Dendritic cell treated with granulocyte-macrophage colony-stimulating factor and Interleukin-4, amounts not matched to agents 40 ng/mL and 50 ng/mL, for 4 days (primary cell): ENCODE measurements around the gene METTL22.

Experiments
- H3K27ac Mint-ChIP-seq: one replicate; pipeline ENCODE4 v1.8.0; 2022; ENCODE audit warnings: mild to moderate bottlenecking, mixed read lengths
- H3K27me3 Mint-ChIP-seq: one replicate; pipeline ENCODE4 v1.8.0; 2022; ENCODE audit warnings: mild to moderate bottlenecking, mixed read lengths
- H3K36me3 Mint-ChIP-seq: one replicate; pipeline ENCODE4 v1.8.0; 2022; ENCODE audit warnings: low read depth, mixed read lengths
- H3K4me1 Mint-ChIP-seq: one replicate; pipeline ENCODE4 v1.8.0; 2022; ENCODE audit warnings: low read depth, mixed read lengths
- H3K4me3 Mint-ChIP-seq: one replicate; pipeline ENCODE4 v1.8.0; 2022; ENCODE audit warnings: mild to moderate bottlenecking, moderate library complexity, mixed read lengths
- H3K9me3 Mint-ChIP-seq: one replicate; pipeline ENCODE4 v1.8.0; 2022; ENCODE audit warnings: mixed read lengths
- intact Hi-C: fragments of 100-400 bp; cut with micrococcal nuclease; formaldehyde crosslinking; loops from one replicate; pipeline ENCODE4 v1.15.0; 2022

Gene METTL22

DNA sequence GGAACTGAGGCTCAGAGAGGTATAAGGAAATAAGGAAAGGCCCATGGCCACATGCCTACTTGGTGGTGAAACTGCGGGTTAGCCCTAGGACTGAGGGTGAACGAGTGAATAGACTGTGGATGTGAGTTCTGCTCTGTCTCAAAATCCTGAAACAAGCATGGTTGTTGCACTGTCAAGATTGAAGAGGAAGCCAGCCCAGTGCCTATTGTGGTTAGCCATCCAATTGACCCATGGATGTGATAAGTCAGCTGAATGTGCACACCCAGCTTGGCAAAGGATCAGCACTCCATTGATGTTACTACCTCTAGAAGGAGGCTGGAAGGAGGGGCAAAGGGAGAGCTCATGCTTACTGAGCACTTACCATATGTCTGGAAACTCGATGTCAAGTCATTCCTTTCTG is 35.6 kb upstream of the METTL22 start:
- Mint-ChIP-seq H3K4me1 (peaks cover 21% of the 10 kb centered on the region), H3K27ac (no peak overlapping the region), H3K36me3 (no peaks in the 10 kb centered on the region), H3K27me3 (peaks cover 33% of the 10 kb centered on the region), H3K9me3 (no peaks in the 10 kb centered on the region), H3K4me3 (no peak overlapping the region)
- intact Hi-C loops, result no loop called here

DNA sequence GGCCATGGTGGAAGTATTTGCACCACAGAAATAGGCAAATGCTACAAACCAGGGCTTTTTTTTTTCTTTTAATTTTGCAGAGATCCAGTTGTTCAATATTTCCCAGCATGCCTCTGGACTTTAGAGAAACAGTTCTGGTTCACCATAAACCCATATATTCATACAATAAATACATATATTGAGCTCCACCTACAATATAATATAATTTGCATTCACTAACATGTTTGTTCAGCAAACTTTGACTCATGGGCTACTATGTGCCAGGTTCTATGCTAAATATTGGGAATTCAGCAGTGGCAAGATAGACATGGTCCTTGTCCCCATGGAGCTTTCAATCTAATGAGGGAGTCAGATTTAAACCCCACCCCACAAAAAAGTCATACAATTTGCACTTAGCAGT is 34.4 kb upstream of the METTL22 start:
- Mint-ChIP-seq H3K36me3 (no peaks in the 10 kb centered on the region), H3K4me3 (no peak overlapping the region), H3K27ac (no peak overlapping the region), H3K27me3 (peaks cover 32% of the 10 kb centered on the region), H3K4me1 (peaks cover 15% of the 10 kb centered on the region), H3K9me3 (no peaks in the 10 kb centered on the region)
- intact Hi-C loops, result no loop called here

DNA sequence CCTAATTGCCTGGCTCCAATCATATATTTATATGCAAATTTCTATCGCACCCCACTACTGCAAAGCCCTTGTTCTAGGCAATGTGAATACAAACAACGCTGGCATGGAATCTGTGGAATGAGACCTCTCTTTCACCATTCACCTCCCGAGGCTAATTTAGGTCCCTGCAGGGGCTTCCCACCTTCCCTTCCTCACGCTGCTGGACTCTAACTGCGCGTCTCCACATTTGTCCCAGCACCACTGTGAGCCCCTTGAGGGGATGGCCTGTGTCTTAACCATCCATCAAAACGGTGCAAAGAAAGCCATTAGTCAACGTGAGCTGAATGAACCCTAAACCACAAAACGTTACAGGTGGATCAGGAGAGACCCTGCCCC is 32.8 kb upstream of the METTL22 start:
- H3K36me3 Mint-ChIP-seq, result no peaks in the 10 kb centered on the region
- H3K4me1 Mint-ChIP-seq, result peaks cover 6% of the 10 kb centered on the region
- intact Hi-C loops, result no loop called here
- H3K27ac Mint-ChIP-seq, result no peak overlapping the region
- no peak overlapping the region for H3K4me3 Mint-ChIP-seq
- H3K9me3 Mint-ChIP-seq, result no peaks in the 10 kb centered on the region
- peaks cover 27% of the 10 kb centered on the region for H3K27me3 Mint-ChIP-seq

DNA sequence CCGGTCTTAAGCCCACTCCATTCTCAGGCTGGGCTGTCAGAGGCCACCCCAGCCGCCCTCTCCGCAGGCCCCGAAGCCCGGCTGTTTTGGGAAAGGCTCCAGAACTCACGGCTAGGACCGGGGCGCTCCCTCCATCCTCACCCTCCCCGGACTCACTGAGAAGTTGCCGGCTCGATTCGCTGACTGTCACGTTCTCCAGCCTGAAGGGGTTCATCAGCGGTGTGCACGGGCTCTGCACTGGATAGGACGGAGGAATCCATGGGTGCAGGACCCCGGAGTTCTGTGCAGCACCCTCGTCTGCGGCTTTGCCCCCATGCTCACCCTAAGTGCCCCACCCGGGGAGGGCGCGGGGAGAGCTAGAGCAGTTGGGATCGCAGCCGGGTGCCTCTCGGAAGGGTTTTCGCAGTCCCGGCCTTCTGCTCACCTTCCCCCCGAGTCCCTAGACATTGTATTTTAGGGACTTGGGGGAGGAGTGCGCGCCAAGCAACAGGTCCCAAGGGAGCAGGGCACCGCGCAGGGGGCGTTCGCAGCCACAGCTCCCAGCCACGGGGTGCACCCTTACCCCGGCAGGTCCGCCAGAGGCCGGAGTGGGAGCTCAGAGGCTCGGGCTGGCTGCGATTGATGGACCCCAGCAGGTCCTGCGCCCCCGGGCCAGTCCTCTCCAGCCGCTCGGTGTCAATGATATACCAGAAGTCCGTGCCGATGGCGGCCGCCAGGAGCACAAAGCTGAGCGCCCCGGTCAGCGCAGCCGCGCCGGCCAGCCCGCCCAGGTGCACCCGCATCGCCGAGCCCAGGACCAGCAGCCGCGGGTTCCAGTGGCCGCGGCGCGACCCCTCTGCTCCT is 32.2 kb upstream of the METTL22 start:
- Mint-ChIP-seq H3K27me3 (peaks cover 21% of the 10 kb centered on the region), H3K4me1 (peaks cover 9% of the 10 kb centered on the region), H3K27ac (no peak overlapping the region), H3K4me3 (no peak overlapping the region), H3K36me3 (no peaks in the 10 kb centered on the region), H3K9me3 (no peaks in the 10 kb centered on the region)
- intact Hi-C loops, result no loop called here

DNA sequence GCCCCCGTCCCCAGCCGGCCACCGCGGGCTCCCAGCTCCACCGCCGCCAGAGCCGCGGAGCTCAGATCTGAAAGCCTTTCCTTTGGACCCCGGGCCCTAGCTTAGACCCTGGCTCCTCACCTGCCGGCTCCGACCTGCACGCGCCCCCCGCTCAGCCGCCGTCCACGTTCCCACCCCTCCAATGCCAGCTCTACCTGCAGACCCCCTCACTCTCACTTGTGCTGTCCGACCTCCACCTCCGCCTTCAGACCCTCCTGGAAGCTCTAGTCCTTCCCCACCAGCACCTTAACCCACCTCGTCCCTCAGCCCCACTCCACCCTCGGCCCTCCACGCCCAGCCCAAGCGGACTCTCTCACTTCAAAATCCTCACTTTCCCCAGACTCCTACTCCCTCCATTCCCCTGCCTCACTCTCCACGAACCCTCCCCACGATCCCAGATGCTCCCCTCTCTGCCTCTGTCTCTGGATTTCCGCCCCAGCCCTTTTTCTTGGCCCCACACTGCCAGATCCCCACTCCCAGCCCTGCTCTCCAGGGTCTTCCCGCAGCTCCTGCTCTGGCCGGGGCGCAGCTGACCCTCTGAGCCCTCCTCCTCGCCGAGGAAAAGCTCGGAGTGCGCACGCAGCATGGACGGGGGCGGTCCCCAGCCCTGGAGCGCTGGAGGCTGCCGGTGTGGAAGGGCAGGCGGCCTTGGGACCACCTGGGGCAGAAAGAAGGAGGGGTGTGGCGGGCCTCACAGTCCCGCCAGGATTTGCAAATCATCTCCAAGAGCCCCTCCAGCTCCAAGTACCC is 31.4 kb upstream of the METTL22 start, which contains the start of gene TMEM114:
TMEM114 (minus strand) TSS at position 612 of the 789 bp plus-strand sequence. CDS start 673 bp downstream, outside the sequence.
- peaks cover 15% of the 10 kb centered on the region for H3K4me1 Mint-ChIP-seq
- no peak within 1 kb of the TSS for H3K27ac Mint-ChIP-seq
- H3K9me3 Mint-ChIP-seq, result no peaks in the 10 kb centered on the region
- H3K4me3 Mint-ChIP-seq, result peak within 1 kb of the TSS; percentile 27
- no peaks in the 10 kb centered on the region for H3K36me3 Mint-ChIP-seq
- peaks cover 19% of the 10 kb centered on the region for H3K27me3 Mint-ChIP-seq
- intact Hi-C loops, result no loop called here

DNA sequence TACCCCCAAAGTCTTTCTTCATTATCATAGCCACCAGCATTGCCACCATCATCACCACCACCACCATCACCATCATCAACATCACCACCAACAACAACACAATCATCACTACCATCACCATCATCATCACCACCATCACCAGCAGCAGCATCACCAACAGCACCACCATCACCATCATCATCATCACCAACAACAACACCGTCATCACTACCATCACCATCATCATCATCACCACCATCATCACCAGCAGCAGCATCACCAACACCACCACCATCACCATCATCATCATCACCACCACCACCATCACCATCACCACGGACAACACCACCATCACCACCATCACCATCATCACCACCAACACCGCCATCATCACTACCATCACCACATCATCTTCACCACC is 30.7 kb upstream of the METTL22 start:
- intact Hi-C loops, result no loop called here
- no peaks in the 10 kb centered on the region for H3K36me3 Mint-ChIP-seq
- H3K9me3 Mint-ChIP-seq, result peaks cover 2% of the 10 kb centered on the region
- no peak overlapping the region for H3K4me3 Mint-ChIP-seq
- peaks cover 12% of the 10 kb centered on the region for H3K27me3 Mint-ChIP-seq
- H3K4me1 Mint-ChIP-seq, result peaks cover 15% of the 10 kb centered on the region
- no peak overlapping the region for H3K27ac Mint-ChIP-seq

DNA sequence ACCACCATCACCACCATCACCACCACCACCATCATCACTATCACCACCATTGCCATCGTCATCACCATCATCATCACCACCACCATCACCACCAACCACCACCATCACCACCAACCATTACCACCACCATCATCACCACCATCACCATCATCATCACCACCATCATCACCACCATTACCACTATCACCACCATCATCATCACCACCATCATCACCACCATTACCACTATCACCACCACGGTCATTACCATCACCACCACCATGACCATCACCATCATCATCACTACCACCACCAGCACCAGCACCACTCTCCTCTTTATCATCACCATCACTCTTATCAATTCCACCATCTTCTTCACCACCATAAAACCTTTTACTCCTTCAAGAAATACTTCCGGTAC is 30.0 kb upstream of the METTL22 start:
- Mint-ChIP-seq H3K4me3 (no peak overlapping the region), H3K27ac (no peak overlapping the region), H3K4me1 (peaks cover 15% of the 10 kb centered on the region), H3K36me3 (no peaks in the 10 kb centered on the region), H3K27me3 (peaks cover 7% of the 10 kb centered on the region), H3K9me3 (peaks cover 8% of the 10 kb centered on the region)
- intact Hi-C loops, result no loop called here

DNA sequence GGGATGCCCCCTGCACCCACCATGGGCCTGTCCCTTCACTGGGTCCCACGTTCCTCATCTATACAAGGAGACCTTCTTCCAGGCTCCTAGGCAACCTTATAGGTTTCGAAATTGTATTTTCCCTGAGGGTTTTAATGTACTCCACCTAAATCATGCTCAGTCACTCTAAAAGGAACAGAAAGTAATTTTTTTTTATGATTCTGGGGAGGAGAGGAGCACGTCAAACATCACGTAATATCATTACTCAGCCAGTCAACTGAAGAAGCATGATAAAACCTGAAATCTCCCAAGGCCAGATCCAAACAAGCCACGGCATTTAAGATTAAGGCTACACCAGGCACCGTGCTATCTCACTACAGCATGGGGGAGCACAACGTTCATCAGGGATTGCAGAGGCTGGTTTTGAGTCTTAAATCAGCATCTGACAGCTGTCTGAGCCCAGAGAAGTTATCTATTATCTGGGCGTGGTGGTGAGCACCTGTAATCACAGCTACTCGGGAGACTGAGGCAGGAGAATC is 27.3 kb upstream of the METTL22 start:
- Mint-ChIP-seq H3K4me1 (peaks cover 15% of the 10 kb centered on the region), H3K27me3 (peaks cover 3% of the 10 kb centered on the region)
- intact Hi-C loops, result no loop called here

DNA sequence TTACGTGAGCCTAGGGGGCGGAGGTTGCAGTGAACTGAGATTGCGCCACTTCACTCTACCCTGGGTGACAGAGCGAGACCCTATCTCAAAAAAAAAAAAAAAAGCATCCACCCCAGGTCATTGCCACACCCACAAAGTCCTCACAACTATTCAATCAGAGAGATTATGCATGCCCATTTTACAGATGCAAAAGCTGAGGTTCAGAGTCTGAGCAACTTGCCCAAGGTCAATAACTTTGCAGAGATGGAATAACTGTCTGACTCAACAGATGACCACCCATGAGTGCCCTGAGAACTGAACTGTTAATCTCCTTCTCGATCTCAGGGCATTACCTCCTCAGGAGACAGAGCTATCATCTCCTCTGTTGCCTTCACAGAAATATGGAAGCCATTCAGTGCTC is 25.7 kb upstream of the METTL22 start:
- no peaks in the 10 kb centered on the region for H3K36me3 Mint-ChIP-seq
- peaks cover 10% of the 10 kb centered on the region for H3K4me1 Mint-ChIP-seq
- H3K4me3 Mint-ChIP-seq, result no peak overlapping the region
- intact Hi-C loops, result no loop called here
- H3K27me3 Mint-ChIP-seq, result peaks cover 8% of the 10 kb centered on the region
- H3K9me3 Mint-ChIP-seq, result peaks cover 24% of the 10 kb centered on the region
- H3K27ac Mint-ChIP-seq, result no peak overlapping the region

More for the DNA sequence above, 27.3 kb upstream of the METTL22 start:
- Mint-ChIP-seq H3K9me3 (peaks cover 24% of the 10 kb centered on the region), H3K4me3 (peak overlapping the region; percentile 2), H3K27ac (peak overlapping the region; percentile 30), H3K36me3 (no peaks in the 10 kb centered on the region)

DNA sequence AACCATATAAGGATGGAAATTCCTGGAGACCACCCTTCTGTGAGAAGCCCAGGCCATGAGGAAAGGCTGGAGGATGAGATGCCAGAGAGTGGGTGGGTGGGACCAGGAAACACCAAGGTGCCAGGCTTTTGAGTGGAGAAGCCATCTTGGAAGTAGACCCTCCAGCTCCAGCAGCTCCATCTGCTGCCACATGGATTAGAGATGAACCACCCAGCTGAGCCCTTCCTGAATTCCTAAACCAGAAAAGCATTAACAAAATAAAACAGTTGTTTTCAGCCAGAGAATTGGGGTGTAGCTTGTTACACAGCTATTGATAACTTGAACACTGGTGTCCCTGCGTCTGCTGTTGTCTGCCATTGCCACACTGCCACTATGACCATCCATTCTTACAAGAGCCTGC is 24.9 kb upstream of the METTL22 start:
- Mint-ChIP-seq H3K27me3 (peaks cover 9% of the 10 kb centered on the region), H3K9me3 (peaks cover 24% of the 10 kb centered on the region), H3K36me3 (no peaks in the 10 kb centered on the region), H3K27ac (no peak overlapping the region), H3K4me1 (peaks cover 10% of the 10 kb centered on the region), H3K4me3 (no peak overlapping the region)
- intact Hi-C loops, result no loop called here

DNA sequence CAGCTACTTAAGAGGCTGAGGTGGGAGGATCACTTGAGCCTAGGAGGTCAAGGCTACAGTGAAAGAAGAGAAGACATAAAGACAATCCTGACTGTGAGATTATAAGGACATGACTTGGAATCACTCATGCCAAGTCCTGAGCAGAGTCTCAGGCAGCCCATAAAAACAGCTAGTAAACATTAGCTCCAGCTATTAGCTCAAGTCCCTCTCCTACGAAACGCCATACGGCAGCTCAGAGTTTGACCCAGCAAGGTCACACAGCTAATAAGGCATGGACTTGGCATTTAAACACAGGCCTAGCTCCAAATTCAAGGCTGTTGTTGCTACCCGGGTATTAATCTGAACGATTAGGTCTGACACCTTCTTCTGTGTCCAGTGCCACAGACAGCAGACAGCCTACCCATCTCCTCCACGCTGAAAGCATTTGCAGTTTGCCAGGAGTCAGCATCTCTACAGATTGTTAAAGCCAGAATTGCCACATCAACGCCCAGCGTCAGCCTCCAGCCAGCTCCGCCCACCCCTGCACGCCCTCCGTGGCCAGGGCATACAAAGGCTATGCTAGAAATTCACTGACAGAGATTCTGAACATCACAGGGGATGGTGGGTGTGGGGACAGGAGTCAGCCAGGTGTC is 21.2 kb upstream of the METTL22 start:
- H3K27me3 Mint-ChIP-seq, result peaks cover 15% of the 10 kb centered on the region
- no peak overlapping the region for H3K27ac Mint-ChIP-seq
- intact Hi-C loops, result no loop called here
- no peaks in the 10 kb centered on the region for H3K36me3 Mint-ChIP-seq
- peaks cover 24% of the 10 kb centered on the region for H3K9me3 Mint-ChIP-seq
- H3K4me1 Mint-ChIP-seq, result no peaks in the 10 kb centered on the region
- no peak overlapping the region for H3K4me3 Mint-ChIP-seq

DNA sequence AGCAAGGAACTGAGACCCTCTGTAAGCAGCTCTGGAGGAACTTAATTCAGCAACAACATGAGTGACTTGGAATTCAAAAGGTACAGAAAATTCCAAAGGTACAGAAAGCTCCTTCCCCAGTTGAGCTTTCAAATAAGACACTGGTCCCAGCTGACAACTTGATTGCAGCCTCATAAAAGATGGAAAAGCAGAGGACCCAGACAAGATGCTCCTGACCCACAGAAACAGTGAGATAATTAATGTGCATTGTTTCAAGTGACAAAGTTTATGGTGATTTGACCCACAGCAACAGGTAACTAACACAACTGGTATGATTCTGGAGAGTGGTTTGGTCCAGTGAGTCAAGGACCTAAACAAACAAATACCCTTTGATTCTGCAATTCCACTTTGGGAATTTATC is 15.9 kb upstream of the METTL22 start:
- H3K27ac Mint-ChIP-seq, result no peak overlapping the region
- H3K4me3 Mint-ChIP-seq, result no peak overlapping the region
- no peaks in the 10 kb centered on the region for H3K9me3 Mint-ChIP-seq
- H3K27me3 Mint-ChIP-seq, result peaks cover 39% of the 10 kb centered on the region
- intact Hi-C loops, result no loop called here
- no peaks in the 10 kb centered on the region for H3K4me1 Mint-ChIP-seq
- no peaks in the 10 kb centered on the region for H3K36me3 Mint-ChIP-seq

DNA sequence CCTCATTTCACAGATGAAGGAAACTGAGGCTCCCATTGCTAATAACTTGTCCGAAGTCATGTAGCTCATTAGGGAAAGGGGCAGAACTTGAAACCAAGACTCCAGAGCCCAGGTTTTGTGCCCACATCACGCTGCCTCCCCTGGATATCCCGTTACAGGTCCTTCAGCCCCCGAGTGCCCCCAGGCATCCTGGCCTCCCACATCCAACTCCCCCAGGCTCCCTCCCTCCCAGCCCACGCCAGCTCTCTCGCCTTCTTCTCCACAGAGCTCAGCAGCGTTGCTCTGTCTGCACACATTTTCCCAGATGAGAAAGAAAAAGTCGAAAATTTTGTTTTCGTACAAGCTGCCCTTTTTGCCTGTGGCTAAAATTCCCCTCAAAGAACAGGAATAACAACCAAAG is 14.3 kb upstream of the METTL22 start:
- Mint-ChIP-seq H3K27ac (no peak overlapping the region), H3K27me3 (peaks cover 45% of the 10 kb centered on the region), H3K36me3 (no peaks in the 10 kb centered on the region), H3K9me3 (no peaks in the 10 kb centered on the region), H3K4me3 (no peak overlapping the region), H3K4me1 (peaks cover 6% of the 10 kb centered on the region)
- intact Hi-C loops, result no loop called here

DNA sequence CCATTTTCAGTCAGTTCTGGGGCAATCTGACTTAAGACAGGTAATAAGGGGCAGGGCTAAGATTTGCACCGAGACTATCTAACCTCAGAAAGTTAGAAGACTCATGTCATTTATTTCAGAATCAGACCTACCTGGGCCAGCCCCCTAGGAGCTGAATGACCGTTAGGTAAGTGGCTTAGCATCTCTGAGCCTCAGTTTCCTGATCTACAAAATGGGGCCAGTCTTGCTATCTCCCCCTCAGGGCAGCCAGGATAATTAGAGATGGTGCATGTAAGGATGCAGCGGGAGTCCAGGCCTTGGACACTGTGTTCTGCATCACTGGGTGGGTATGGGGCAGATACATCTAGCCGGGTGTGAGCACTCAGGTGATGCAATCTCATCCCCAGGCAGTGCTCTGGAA is 10.4 kb upstream of the METTL22 start:
- Mint-ChIP-seq H3K4me3 (no peak overlapping the region), H3K36me3 (no peaks in the 10 kb centered on the region), H3K27me3 (peaks cover 46% of the 10 kb centered on the region), H3K27ac (no peak overlapping the region), H3K4me1 (peaks cover 6% of the 10 kb centered on the region), H3K9me3 (no peaks in the 10 kb centered on the region)
- intact Hi-C loops, result no loop called here
